Activated CD4-positive, alpha-beta T cell treated with anti-CD3 and anti-CD28 coated beads, Interleukin-2, amount 50 U/mL, for 1 hour (primary cell): ENCODE data around the gene RAB40C.
A peak's percentile ranks its signal among the peaks of the same experiment; 100 is the strongest.

Experiments used
- DNase-seq: peaks from one replicate; pipeline ENCODE4 v3.0.0-alpha.2; 2020

The RAB40C gene

GRCh38 chr16:575354-576196, 14.3 kb upstream of the RAB40C start:
- no peak for DNase-seq

GRCh38 chr16:576197-576822, 13.6 kb upstream of the RAB40C start:
- DNase-seq = no peak

GRCh38 chr16:576823-577201, 13.1 kb upstream of the RAB40C start:
- no peak for DNase-seq

- no peak for DNase-seq
Measured at GRCh38 chr16:577796-578195, 12.1 kb upstream of the RAB40C start.

- DNase-seq = no peak
Measured at GRCh38 chr16:578232-578869, 11.5 kb upstream of the RAB40C start.

GRCh38 chr16:578870-579405, 10.9 kb upstream of the RAB40C start:
- peak; percentile 63 for DNase-seq

- DNase-seq = no peak
Measured at GRCh38 chr16:580141-580945, 9.5 kb upstream of the RAB40C start.

GRCh38 chr16:580946-581498, 8.8 kb upstream of the RAB40C start:
- DNase-seq = no peak

- DNase-seq = no peak
Measured at GRCh38 chr16:582218-582613, 7.7 kb upstream of the RAB40C start.

GRCh38 chr16:582614-583331, 7.1 kb upstream of the RAB40C start:
- DNase-seq = no peak

- DNase-seq = no peak
Measured at GRCh38 chr16:583470-583814, 6.4 kb upstream of the RAB40C start.

GRCh38 chr16:583815-584591, 5.9 kb upstream of the RAB40C start:
- DNase-seq = no peak

- no peak for DNase-seq
Measured at GRCh38 chr16:585351-585750, 4.5 kb upstream of the RAB40C start.

GRCh38 chr16:586047-586644, 3.7 kb upstream of the RAB40C start:
- DNase-seq = no peak

- no peak for DNase-seq
Measured at GRCh38 chr16:586645-587590, 2.9 kb upstream of the RAB40C start.

- DNase-seq = peak; percentile 58
Measured at GRCh38 chr16:588639-588888, 1.3 kb upstream of the RAB40C start.

GRCh38 chr16:588889-589657, 793 bp upstream of the RAB40C start:
- peak; percentile 97 for DNase-seq

GRCh38 chr16:590188-590814, 435 bp downstream of the RAB40C start:
- no peak for DNase-seq

- no peak for DNase-seq
Measured at GRCh38 chr16:590815-591200, 942 bp downstream of the RAB40C start.
